Osteocyte (in vitro differentiated cells): ENCODE data around the gene PTPRN2. TPM values are rescaled to one million over a fixed set of nuclear protein-coding genes. Genes with fewer than 3 reads are reported as not detected.

Source experiments
- DNase-seq: peaks from one replicate; pipeline ENCODE4 v3.0.0; 2021; ENCODE audit warnings: mixed read lengths; ENCODE audit not compliant: unreplicated experiment; ENCODE audit errors: extremely low spot score
- H3K27ac Mint-ChIP-seq: one replicate; pipeline ENCODE4 v1.8.0; 2021; ENCODE audit warnings: mild to moderate bottlenecking, mixed read lengths; ENCODE audit not compliant: unreplicated experiment
- H3K27me3 Mint-ChIP-seq: one replicate; pipeline ENCODE4 v1.8.0; 2021; ENCODE audit warnings: mixed read lengths; ENCODE audit not compliant: unreplicated experiment
- H3K36me3 Mint-ChIP-seq: one replicate; pipeline ENCODE4 v1.8.0; 2021; ENCODE audit warnings: mixed read lengths; ENCODE audit not compliant: unreplicated experiment
- H3K4me1 Mint-ChIP-seq: one replicate; pipeline ENCODE4 v1.8.0; 2021; ENCODE audit warnings: mixed read lengths; ENCODE audit not compliant: unreplicated experiment
- H3K4me3 Mint-ChIP-seq: one replicate; pipeline ENCODE4 v1.8.0; 2021; ENCODE audit warnings: mild to moderate bottlenecking, moderate library complexity, mixed read lengths; ENCODE audit not compliant: unreplicated experiment
- H3K9me3 Mint-ChIP-seq: one replicate; pipeline ENCODE4 v1.8.0; 2021; ENCODE audit warnings: mixed read lengths; ENCODE audit not compliant: unreplicated experiment
- total RNA-seq: library from RNA; stranded (reverse); gene quantifications from 2 replicates; pipeline ENCODE4 v1.2.1, GENCODE V29; 2021
- TF ChIP-seq, protein P1 (sequence below): fragments of 200-600 bp; sonication (generic); IDR thresholded peaks from 2 replicates; pipeline ENCODE4 v1.5.0; 2021; ENCODE audit warnings: antibody characterized with exemption, mild to moderate bottlenecking, moderate library complexity

Gene PTPRN2
- total RNA-seq, 1 donor from 2014 or later = 0.59 TPM

DNA sequence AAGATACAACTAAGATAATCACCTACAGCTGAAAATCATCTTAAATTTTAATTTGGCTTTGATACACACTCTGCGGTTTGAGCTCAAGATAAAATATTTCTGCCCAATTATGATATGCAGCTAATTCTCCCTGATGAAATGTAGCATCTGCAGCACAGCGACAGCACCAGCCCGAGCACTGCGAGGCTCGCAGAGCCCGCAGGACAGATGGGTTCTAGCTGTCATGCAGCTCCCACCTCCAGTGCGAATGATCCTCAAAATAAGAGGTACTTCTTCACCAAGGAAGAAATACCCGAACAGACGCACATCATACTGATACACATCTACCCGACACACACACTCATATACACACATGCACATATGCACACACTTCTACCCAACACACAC is 457.6 kb downstream of the PTPRN2 start:
- Mint-ChIP-seq H3K4me1 (no peaks in the 10 kb centered on the region), H3K9me3 (no peaks in the 10 kb centered on the region), H3K27me3 (no peaks in the 10 kb centered on the region), H3K36me3 (no peaks in the 10 kb centered on the region), H3K4me3 (no peak overlapping the region), H3K27ac (no peak overlapping the region)
- TF ChIP-seq, protein P1, sequence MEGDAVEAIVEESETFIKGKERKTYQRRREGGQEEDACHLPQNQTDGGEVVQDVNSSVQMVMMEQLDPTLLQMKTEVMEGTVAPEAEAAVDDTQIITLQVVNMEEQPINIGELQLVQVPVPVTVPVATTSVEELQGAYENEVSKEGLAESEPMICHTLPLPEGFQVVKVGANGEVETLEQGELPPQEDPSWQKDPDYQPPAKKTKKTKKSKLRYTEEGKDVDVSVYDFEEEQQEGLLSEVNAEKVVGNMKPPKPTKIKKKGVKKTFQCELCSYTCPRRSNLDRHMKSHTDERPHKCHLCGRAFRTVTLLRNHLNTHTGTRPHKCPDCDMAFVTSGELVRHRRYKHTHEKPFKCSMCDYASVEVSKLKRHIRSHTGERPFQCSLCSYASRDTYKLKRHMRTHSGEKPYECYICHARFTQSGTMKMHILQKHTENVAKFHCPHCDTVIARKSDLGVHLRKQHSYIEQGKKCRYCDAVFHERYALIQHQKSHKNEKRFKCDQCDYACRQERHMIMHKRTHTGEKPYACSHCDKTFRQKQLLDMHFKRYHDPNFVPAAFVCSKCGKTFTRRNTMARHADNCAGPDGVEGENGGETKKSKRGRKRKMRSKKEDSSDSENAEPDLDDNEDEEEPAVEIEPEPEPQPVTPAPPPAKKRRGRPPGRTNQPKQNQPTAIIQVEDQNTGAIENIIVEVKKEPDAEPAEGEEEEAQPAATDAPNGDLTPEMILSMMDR = no peak
- DNase-seq = no peak

DNA sequence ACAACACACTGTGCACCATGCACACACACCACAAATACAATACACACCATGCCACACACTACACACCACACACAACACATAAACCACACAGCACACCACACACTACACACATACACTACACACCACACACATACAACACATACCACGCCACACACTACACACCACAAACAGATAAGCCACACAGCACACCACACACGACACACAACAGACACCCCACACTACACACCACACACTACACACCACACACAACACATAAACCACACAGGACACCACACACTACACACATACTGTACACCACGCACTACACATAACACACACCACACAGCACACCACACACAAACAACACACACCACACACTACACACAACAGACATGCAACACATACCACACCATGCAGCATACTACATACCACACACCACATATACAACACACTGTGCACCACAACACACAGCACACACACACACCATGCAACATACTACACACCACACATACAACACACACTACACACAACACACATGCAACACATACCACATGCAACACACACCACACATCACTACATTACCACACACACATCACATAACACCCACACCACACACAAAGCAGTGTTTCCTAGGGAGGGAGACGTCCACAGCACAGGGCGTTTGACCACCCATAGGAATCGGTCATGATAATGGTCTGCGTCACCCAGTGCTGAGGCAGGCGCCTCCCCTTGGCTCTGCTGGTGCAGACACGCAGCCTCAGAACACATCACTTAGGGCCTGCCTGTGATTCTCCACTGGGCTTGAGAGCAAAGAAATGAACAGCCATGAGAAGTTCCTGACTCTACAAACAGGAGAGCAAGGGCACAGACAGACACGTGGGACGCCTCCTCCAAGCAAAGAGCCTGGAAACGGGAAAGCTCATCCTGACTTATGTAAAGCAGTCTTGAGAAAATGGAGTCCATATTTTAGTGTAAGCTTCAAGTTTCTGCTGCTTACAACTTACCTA is 458.3 kb downstream of the PTPRN2 start:
- TF ChIP-seq, protein P1 = no peak
- no peak for DNase-seq
- Mint-ChIP-seq H3K36me3 (no peaks in the 10 kb centered on the region), H3K27ac (no peak overlapping the region), H3K4me1 (no peaks in the 10 kb centered on the region), H3K27me3 (no peaks in the 10 kb centered on the region), H3K9me3 (peaks cover 5% of the 10 kb centered on the region), H3K4me3 (no peak overlapping the region)

DNA sequence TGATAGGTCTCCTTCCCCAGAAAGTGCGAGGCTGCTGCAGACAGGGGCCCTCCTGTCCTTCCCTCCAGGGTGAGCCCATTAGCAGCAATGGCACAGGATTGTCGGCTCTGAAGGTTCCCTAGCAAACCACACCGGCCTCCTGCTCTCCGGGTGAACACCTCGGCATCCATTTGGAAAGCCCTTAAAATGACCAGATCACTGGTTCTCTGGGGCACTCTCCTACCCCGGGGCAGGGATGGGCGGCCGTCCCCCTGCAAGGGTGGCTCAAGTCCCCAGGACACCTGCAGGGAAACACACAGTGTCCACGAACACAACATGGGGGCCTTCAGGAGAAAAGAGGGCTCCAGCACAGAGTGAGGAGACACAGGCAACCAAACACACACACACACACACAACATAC is 459.1 kb downstream of the PTPRN2 start:
- Mint-ChIP-seq H3K4me1 (no peaks in the 10 kb centered on the region), H3K27ac (no peak overlapping the region), H3K9me3 (peaks cover 9% of the 10 kb centered on the region), H3K4me3 (no peak overlapping the region), H3K27me3 (no peaks in the 10 kb centered on the region), H3K36me3 (no peaks in the 10 kb centered on the region)
- TF ChIP-seq, protein P1 = no peak
- no peak for DNase-seq

DNA sequence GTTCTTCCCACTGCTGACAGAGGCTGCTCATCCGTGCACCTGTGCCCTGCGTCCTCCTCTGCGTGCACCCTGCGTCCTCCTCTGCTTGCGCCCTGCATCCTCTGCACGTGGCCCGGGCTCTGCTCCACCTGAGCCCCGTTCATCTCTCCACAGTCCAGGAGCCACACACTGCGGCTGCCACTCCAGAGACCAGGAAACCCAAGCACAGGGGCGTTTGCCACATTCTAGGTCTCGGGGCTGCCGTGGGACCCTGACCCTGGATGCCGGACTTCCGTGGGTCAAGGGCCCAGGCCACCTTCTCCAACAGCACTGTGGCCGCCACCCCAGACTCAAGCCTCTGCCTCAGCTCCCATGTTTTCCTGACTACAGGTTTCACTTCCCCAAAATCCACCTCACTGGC is 460.4 kb downstream of the PTPRN2 start:
- Mint-ChIP-seq H3K4me1 (no peaks in the 10 kb centered on the region), H3K27me3 (no peaks in the 10 kb centered on the region), H3K36me3 (no peaks in the 10 kb centered on the region), H3K27ac (no peak overlapping the region), H3K4me3 (no peak overlapping the region), H3K9me3 (peaks cover 20% of the 10 kb centered on the region)
- DNase-seq = no peak
- TF ChIP-seq, protein P1 = no peak

DNA sequence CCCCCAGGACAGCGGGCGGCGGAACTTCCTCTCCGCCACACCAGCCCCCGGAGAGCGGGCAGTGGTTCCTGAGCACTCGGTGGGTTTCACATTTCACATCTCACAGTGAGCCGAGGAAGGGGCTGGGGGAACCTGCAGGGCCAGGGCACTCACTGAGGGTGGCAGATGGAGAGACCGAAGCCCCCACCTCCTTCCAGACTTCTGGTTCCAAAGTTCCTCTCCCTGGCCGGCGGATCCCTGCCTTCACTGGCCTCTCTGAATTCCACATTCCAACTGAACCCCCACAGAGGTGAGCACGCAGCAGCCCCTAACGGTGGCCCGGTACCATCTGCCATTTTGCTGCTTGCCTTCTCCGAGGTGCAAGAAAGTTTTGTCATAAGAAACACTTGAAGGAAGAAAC is 461.0 kb downstream of the PTPRN2 start:
- Mint-ChIP-seq H3K27ac (no peak overlapping the region), H3K27me3 (no peaks in the 10 kb centered on the region), H3K4me1 (no peaks in the 10 kb centered on the region), H3K9me3 (peaks cover 26% of the 10 kb centered on the region), H3K36me3 (no peaks in the 10 kb centered on the region), H3K4me3 (no peak overlapping the region)
- TF ChIP-seq, protein P1 = no peak
- no peak for DNase-seq
